GM23248 (cell line): ENCODE measurements around the gene VSX1. TPM values are rescaled to one million over a fixed set of nuclear protein-coding genes. Genes with fewer than 3 reads are reported as not detected.

Experiments used
- DNase-seq: peaks from one replicate; pipeline ENCODE4 v3.0.0-alpha.2; 2015
- H2AFZ ChIP-seq: fragments of 200-600 bp; sonication (generic); 2 replicates; pipeline ENCODE4 v1.6.1; 2016; ENCODE audit warnings: antibody characterized with exemption
- H3F3A ChIP-seq: fragments of 200-600 bp; sonication (generic); 2 replicates; pipeline ENCODE4 v1.6.1; 2016; ENCODE audit warnings: mild to moderate bottlenecking, antibody characterized with exemption, mixed run types; ENCODE audit not compliant: insufficient read depth
- H3K27ac ChIP-seq: fragments of 200-600 bp; sonication (generic); 2 replicates; pipeline ENCODE4 v1.5.1; 2016; ENCODE audit warnings: mild to moderate bottlenecking
- H3K27me3 ChIP-seq: fragments of 200-600 bp; sonication (generic); replicated peaks from 2 replicates; pipeline ENCODE4 v1.6.1; 2016; ENCODE audit warnings: mild to moderate bottlenecking; ENCODE audit not compliant: insufficient read depth
- H3K36me3 ChIP-seq: fragments of 200-600 bp; sonication (generic); 2 replicates; pipeline ENCODE4 v1.6.1; 2016; ENCODE audit warnings: low read depth, mild to moderate bottlenecking
- H3K4me1 ChIP-seq: fragments of 200-600 bp; sonication (generic); 2 replicates; pipeline ENCODE4 v1.6.1; 2016; ENCODE audit warnings: mild to moderate bottlenecking; ENCODE audit not compliant: insufficient read depth
- H3K4me2 ChIP-seq: fragments of 200-600 bp; sonication (generic); one replicate; pipeline ENCODE4 v1.6.1; 2016; ENCODE audit warnings: mild to moderate bottlenecking; ENCODE audit not compliant: unreplicated experiment
- H3K4me3 ChIP-seq: fragments of 200-600 bp; sonication (generic); 2 replicates; pipeline ENCODE4 v1.5.1; 2016; ENCODE audit warnings: mild to moderate bottlenecking
- H3K79me2 ChIP-seq: fragments of 200-600 bp; sonication (generic); 2 replicates; pipeline ENCODE4 v1.6.1; 2016; ENCODE audit warnings: mild to moderate bottlenecking; ENCODE audit not compliant: insufficient read depth
- H3K9ac ChIP-seq: fragments of 200-600 bp; sonication (generic); 2 replicates; pipeline ENCODE4 v1.6.1; 2016; ENCODE audit warnings: mild to moderate bottlenecking
- H3K9me2 ChIP-seq: fragments of 200-600 bp; sonication (generic); 2 replicates; pipeline ENCODE4 v1.6.1; 2016; ENCODE audit warnings: mixed run types, mild to moderate bottlenecking, moderate library complexity; ENCODE audit not compliant: insufficient read depth
- H3K9me3 ChIP-seq: fragments of 200-600 bp; sonication (generic); one replicate; pipeline ENCODE4 v1.6.1; 2017; ENCODE audit warnings: low read depth
- H4K20me1 ChIP-seq: fragments of 200-600 bp; sonication (generic); 2 replicates; pipeline ENCODE4 v1.6.0; 2016; ENCODE audit not compliant: insufficient read depth
- EZH2 ChIP-seq: fragments of 200-600 bp; sonication (generic); IDR thresholded peaks from 2 replicates; pipeline ENCODE4 v1.6.1; 2018; ENCODE audit warnings: antibody characterized with exemption, mild to moderate bottlenecking; ENCODE audit not compliant: insufficient read depth, poor library complexity, severe bottlenecking
- EZH2phosphoT487 ChIP-seq: fragments of 200-600 bp; sonication (generic); IDR thresholded peaks from 2 replicates; pipeline ENCODE4 v1.6.1; 2018; ENCODE audit warnings: antibody characterized with exemption, moderate library complexity, mild to moderate bottlenecking, low read depth; ENCODE audit not compliant: insufficient read depth
- WGBS, 2 experiments: methylation state at CpG; one replicate each; pipeline ENCODE4 v1.1.6; 2015 to 2017; ENCODE audit warnings: low lambda C conversion rate in 2 of 2, low coverage in 1 of 2; ENCODE audit errors: missing lambda C conversion rate in 2 of 2; 5-methylcytosine and 5-hydroxymethylcytosine counted together
- in situ Hi-C: fragments of 300-500 bp; cut with MboI; formaldehyde crosslinking; loops from 2 replicates; pipeline ENCODE4 v1.15.0; 2020
- polyA plus RNA-seq: library from polyadenylated mRNA; unstranded; fragments of >200 nt; fragmentation: Nextera tagmentation; extraction: Ambion mirVana; gene quantifications from 2 replicates; pipeline ENCODE4 v1.2.1, GENCODE V29; 2016
- total RNA-seq: library from RNA; depleted of rRNA; stranded (reverse); fragments of >200 nt; shearing (Covaris generic); gene quantifications from 2 replicates; pipeline ENCODE4 v1.2.3, GENCODE V29; 2014

Gene VSX1
- total and polyA plus RNA-seq, 2 experiments from 2014 or later = not detected

GRCh38 chr20:25038103-25038410 lies 43.9 kb downstream of the VSX1 start:
- in situ Hi-C loops = no loop called here
- no peak for DNase-seq
- no peaks in the 10 kb centered on the region for H3K27me3 ChIP-seq
- H3K79me2 ChIP-seq = no peaks in the 10 kb centered on the region
- no peak overlapping the region for H3K4me3 ChIP-seq
- 90 to 100% methylated on average over 3 of the region's 3 CpGs for WGBS, 2 experiments
- H3K9me3 ChIP-seq = no peaks in the 10 kb centered on the region
- no peak overlapping the region for H3K9ac ChIP-seq
- TF ChIP-seq EZH2 = no peak
- no peak for TF ChIP-seq EZH2phosphoT487
- H3K4me2 ChIP-seq = no peak overlapping the region
- H3K4me1 ChIP-seq = peaks cover 20% of the 10 kb centered on the region
- H3K27ac ChIP-seq = no peak overlapping the region
- no peaks in the 10 kb centered on the region for H3K36me3 ChIP-seq
- H3K9me2 ChIP-seq = no peaks in the 10 kb centered on the region
- H3F3A ChIP-seq = peaks cover 18% of the 10 kb centered on the region; the same call in 1 of the 2 replicates
- no peak overlapping the region for H2AFZ ChIP-seq
- H4K20me1 ChIP-seq = no peaks in the 10 kb centered on the region

- H3K27ac ChIP-seq = no peak overlapping the region
- no peak overlapping the region for H3K9ac ChIP-seq
- peaks cover 18% of the 10 kb centered on the region; the same call in 1 of the 2 replicates for H3F3A ChIP-seq
- WGBS, 2 experiments = 78 to 81% methylated on average over 15 of the region's 15 CpGs
- in situ Hi-C loops = no loop called here
- H3K36me3 ChIP-seq = no peaks in the 10 kb centered on the region
- TF ChIP-seq EZH2 (no peak), EZH2phosphoT487 (no peak)
- no peaks in the 10 kb centered on the region for H3K9me2 ChIP-seq
- no peak overlapping the region for H2AFZ ChIP-seq
- DNase-seq = no peak
- H3K4me2 ChIP-seq = no peak overlapping the region
- no peaks in the 10 kb centered on the region for H3K9me3 ChIP-seq
- H3K4me3 ChIP-seq = no peak overlapping the region
- no peaks in the 10 kb centered on the region for H4K20me1 ChIP-seq
- H3K4me1 ChIP-seq = peaks cover 20% of the 10 kb centered on the region
- H3K79me2 ChIP-seq = no peaks in the 10 kb centered on the region
- H3K27me3 ChIP-seq = no peaks in the 10 kb centered on the region
These were observed 44.4 kb downstream of the VSX1 start for GRCh38 chr20:25037288-25038102.

DNA sequence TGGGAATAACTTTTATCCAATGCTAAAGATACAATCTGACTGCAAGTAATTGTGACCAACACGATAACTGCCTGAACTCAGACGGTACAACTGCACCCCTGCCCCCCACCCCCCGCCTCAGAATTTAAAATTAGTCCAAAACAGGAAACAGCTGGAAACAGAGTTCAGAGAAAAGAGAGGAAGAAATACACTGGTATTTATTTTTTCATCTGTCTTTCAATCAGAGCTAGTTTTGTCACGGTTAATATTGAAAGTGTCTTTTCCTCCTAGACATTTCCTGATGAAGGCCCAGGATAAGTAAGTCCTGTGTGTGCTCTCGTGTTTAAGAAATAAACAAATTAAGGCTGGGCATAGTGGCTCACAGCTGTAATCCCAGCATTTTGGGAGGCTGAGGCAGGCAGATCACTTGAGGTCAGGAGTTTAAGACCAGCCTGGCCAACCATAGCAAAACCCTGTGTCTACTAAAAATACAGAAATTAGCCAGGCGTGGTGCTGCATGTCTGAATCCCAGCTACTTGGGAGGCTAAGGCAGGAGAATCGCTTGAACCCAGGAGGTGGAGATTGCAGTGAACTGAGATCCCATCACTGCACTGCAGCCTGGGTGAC lies 45.5 kb downstream of the VSX1 start:
- in situ Hi-C loops = no loop called here
- H3K36me3 ChIP-seq = no peaks in the 10 kb centered on the region
- no peaks in the 10 kb centered on the region for H3K9me3 ChIP-seq
- no peak overlapping the region for H3K27ac ChIP-seq
- no peak overlapping the region for H2AFZ ChIP-seq
- H3K9ac ChIP-seq = no peak overlapping the region
- H3K4me2 ChIP-seq = no peak overlapping the region
- H3K27me3 ChIP-seq = no peaks in the 10 kb centered on the region
- no peak overlapping the region for H3K4me3 ChIP-seq
- 33 to 39% methylated on average over 7 of the region's 7 CpGs for WGBS, 2 experiments
- peaks cover 18% of the 10 kb centered on the region; the same call in 1 of the 2 replicates for H3F3A ChIP-seq
- DNase-seq = no peak
- H4K20me1 ChIP-seq = no peaks in the 10 kb centered on the region
- H3K79me2 ChIP-seq = no peaks in the 10 kb centered on the region
- no peak for TF ChIP-seq EZH2
- H3K9me2 ChIP-seq = no peaks in the 10 kb centered on the region
- H3K4me1 ChIP-seq = peaks cover 20% of the 10 kb centered on the region

- H3K4me1 ChIP-seq = peaks cover 20% of the 10 kb centered on the region
- no peaks in the 10 kb centered on the region for H3K79me2 ChIP-seq
- no peaks in the 10 kb centered on the region for H3K36me3 ChIP-seq
- H3K27ac ChIP-seq = no peak overlapping the region
- in situ Hi-C loops = no loop called here
- H4K20me1 ChIP-seq = no peaks in the 10 kb centered on the region
- no peak overlapping the region for H3K9ac ChIP-seq
- no peak for DNase-seq
- H2AFZ ChIP-seq = no peak overlapping the region
- H3K4me3 ChIP-seq = no peak overlapping the region
- TF ChIP-seq EZH2phosphoT487 (no peak), EZH2 (no peak)
- H3K9me2 ChIP-seq = no peaks in the 10 kb centered on the region
- peaks cover 18% of the 10 kb centered on the region; the same call in 1 of the 2 replicates for H3F3A ChIP-seq
- no peaks in the 10 kb centered on the region for H3K9me3 ChIP-seq
- H3K4me2 ChIP-seq = no peak overlapping the region
- 63 to 65% methylated on average over 4 of the region's 4 CpGs for WGBS, 2 experiments
- no peaks in the 10 kb centered on the region for H3K27me3 ChIP-seq
These were observed 46.0 kb downstream of the VSX1 start for GRCh38 chr20:25035921-25036320.
